ENCODE data around the gene TM7SF2.

DNA sequence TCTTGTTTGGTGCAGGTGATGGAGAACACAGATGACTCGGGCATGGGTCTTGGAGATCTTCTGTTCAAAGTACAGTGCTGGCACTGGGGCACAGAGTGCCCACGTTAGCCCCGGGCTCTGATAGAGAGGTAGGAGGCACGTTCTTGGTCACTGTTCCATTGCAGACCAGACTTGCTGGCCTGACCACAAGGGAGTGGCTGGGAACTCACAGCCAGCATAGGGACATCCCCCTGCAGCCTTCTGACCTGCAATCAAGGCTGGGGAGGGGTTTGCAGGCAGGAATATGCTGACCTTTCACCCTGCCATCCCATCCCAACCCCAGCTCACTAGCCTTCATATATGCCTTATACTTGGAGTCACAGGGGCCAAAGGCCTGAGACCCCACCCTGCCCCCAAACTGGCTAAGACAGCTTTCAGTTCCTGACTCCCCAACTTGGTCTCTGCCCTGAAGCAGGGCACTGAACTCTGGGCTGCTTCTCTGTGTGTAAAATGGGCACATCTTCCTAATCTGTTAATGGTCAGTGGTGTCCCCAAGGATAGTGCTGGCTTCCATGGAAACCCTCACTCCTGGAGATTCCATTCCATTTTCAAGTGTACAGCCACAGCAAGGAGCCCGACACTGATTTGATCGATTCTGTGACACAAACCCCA lies 15.1 kb downstream of the TM7SF2 start:
- TF ChIP-seq, protein P1, sequence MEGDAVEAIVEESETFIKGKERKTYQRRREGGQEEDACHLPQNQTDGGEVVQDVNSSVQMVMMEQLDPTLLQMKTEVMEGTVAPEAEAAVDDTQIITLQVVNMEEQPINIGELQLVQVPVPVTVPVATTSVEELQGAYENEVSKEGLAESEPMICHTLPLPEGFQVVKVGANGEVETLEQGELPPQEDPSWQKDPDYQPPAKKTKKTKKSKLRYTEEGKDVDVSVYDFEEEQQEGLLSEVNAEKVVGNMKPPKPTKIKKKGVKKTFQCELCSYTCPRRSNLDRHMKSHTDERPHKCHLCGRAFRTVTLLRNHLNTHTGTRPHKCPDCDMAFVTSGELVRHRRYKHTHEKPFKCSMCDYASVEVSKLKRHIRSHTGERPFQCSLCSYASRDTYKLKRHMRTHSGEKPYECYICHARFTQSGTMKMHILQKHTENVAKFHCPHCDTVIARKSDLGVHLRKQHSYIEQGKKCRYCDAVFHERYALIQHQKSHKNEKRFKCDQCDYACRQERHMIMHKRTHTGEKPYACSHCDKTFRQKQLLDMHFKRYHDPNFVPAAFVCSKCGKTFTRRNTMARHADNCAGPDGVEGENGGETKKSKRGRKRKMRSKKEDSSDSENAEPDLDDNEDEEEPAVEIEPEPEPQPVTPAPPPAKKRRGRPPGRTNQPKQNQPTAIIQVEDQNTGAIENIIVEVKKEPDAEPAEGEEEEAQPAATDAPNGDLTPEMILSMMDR (IDR thresholded peaks at IDR 0.05), result no peak
- TF ChIP-seq POLR2A (IDR thresholded peaks at IDR 0.05), result no peak
